DOHH2 (cell line): ENCODE measurements around the gene PTCRA.

Experiments used
- EZH2phosphoT487 ChIP-seq: fragments of 200-600 bp; sonication (generic); IDR thresholded peaks from 2 replicates; pipeline ENCODE4 v1.6.1; 2017; ENCODE audit warnings: borderline replicate concordance, mild to moderate bottlenecking, antibody characterized with exemption, low read length, moderate library complexity, mixed read lengths
- TF ChIP-seq, protein P1 (sequence below): fragments of 200-600 bp; sonication (generic); IDR thresholded peaks from one replicate; pipeline ENCODE4 v1.5.1; 2014; ENCODE audit warnings: antibody characterized with exemption, mild to moderate bottlenecking, low read depth, low read length; ENCODE audit not compliant: poor library complexity, severe bottlenecking

- TF ChIP-seq, protein P1, sequence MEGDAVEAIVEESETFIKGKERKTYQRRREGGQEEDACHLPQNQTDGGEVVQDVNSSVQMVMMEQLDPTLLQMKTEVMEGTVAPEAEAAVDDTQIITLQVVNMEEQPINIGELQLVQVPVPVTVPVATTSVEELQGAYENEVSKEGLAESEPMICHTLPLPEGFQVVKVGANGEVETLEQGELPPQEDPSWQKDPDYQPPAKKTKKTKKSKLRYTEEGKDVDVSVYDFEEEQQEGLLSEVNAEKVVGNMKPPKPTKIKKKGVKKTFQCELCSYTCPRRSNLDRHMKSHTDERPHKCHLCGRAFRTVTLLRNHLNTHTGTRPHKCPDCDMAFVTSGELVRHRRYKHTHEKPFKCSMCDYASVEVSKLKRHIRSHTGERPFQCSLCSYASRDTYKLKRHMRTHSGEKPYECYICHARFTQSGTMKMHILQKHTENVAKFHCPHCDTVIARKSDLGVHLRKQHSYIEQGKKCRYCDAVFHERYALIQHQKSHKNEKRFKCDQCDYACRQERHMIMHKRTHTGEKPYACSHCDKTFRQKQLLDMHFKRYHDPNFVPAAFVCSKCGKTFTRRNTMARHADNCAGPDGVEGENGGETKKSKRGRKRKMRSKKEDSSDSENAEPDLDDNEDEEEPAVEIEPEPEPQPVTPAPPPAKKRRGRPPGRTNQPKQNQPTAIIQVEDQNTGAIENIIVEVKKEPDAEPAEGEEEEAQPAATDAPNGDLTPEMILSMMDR: no peak
- no peak for TF ChIP-seq EZH2phosphoT487
Measured at GRCh38 chr6:42973926-42974325, 58.1 kb downstream of the PTCRA start.
